Measurements from ENCODE around the gene GLI3.
"Not testable (repeated sequence)": the region's sequence is repeated elsewhere in the genome, so short reads cannot be mapped to it uniquely, and the experiment has no call there.

The GLI3 gene

GRCh38 chr7:42217548-42217947 is 19.5 kb downstream of the GLI3 start:
- no peaks in the 10 kb centered on the region for H3K4me1 Mint-ChIP-seq
- no peak overlapping the region for H3K4me3 Mint-ChIP-seq
- ATAC-seq (replicated peaks; ENCODE audit: extremely low read depth, poor library complexity, severe bottlenecking) = no peak
- no peaks in the 10 kb centered on the region for H3K27me3 Mint-ChIP-seq
- no peaks in the 10 kb centered on the region for H3K9me3 Mint-ChIP-seq
- no peak for DNase-seq (ENCODE audit: low spot score in 2 of 2)
- H3K36me3 Mint-ChIP-seq (ENCODE audit: insufficient read depth) = peaks cover 2% of the 10 kb centered on the region
- no peak overlapping the region for H3K27ac Mint-ChIP-seq (ENCODE audit: low read depth)

GRCh38 chr7:42217053-42217452 is 20.0 kb downstream of the GLI3 start:
- H3K27me3 Mint-ChIP-seq = no peaks in the 10 kb centered on the region
- no peak overlapping the region for H3K27ac Mint-ChIP-seq (ENCODE audit: low read depth)
- no peak for ATAC-seq (replicated peaks; ENCODE audit: extremely low read depth, poor library complexity, severe bottlenecking)
- peaks cover 2% of the 10 kb centered on the region for H3K36me3 Mint-ChIP-seq (ENCODE audit: insufficient read depth)
- no peaks in the 10 kb centered on the region for H3K4me1 Mint-ChIP-seq
- no peaks in the 10 kb centered on the region for H3K9me3 Mint-ChIP-seq
- no peak overlapping the region for H3K4me3 Mint-ChIP-seq
- DNase-seq (ENCODE audit: low spot score in 2 of 2) = no peak

- Mint-ChIP-seq H3K4me3 (no peak overlapping the region), H3K27me3 (no peaks in the 10 kb centered on the region), H3K36me3 (ENCODE audit: insufficient read depth) (no peaks in the 10 kb centered on the region), H3K4me1 (no peaks in the 10 kb centered on the region), H3K27ac (ENCODE audit: low read depth) (no peak overlapping the region), H3K9me3 (no peaks in the 10 kb centered on the region)
- ATAC-seq (replicated peaks; ENCODE audit: extremely low read depth, poor library complexity, severe bottlenecking) (no peak), DNase-seq (ENCODE audit: low spot score in 2 of 2) (no peak)
Observed at GRCh38 chr7:42214060-42214679, 22.8 kb downstream of the GLI3 start.

- no peak for DNase-seq (ENCODE audit: low spot score in 2 of 2)
- ATAC-seq (replicated peaks; ENCODE audit: extremely low read depth, poor library complexity, severe bottlenecking) = no peak
- H3K27me3 Mint-ChIP-seq = no peaks in the 10 kb centered on the region
- no peak overlapping the region for H3K4me3 Mint-ChIP-seq
- H3K4me1 Mint-ChIP-seq = no peaks in the 10 kb centered on the region
- no peak overlapping the region for H3K27ac Mint-ChIP-seq (ENCODE audit: low read depth)
- H3K9me3 Mint-ChIP-seq = no peaks in the 10 kb centered on the region
- H3K36me3 Mint-ChIP-seq (ENCODE audit: insufficient read depth) = no peaks in the 10 kb centered on the region
Observed at GRCh38 chr7:42213093-42213492, 23.9 kb downstream of the GLI3 start.

GRCh38 chr7:42212541-42213090 is 24.4 kb downstream of the GLI3 start:
- Mint-ChIP-seq H3K4me1 (no peaks in the 10 kb centered on the region), H3K4me3 (no peak overlapping the region), H3K27me3 (no peaks in the 10 kb centered on the region), H3K27ac (ENCODE audit: low read depth) (no peak overlapping the region), H3K36me3 (ENCODE audit: insufficient read depth) (no peaks in the 10 kb centered on the region), H3K9me3 (no peaks in the 10 kb centered on the region)
- DNase-seq (ENCODE audit: low spot score in 2 of 2) (no peak), ATAC-seq (replicated peaks; ENCODE audit: extremely low read depth, poor library complexity, severe bottlenecking) (no peak)

- no peak overlapping the region for H3K27ac Mint-ChIP-seq (ENCODE audit: low read depth)
- H3K4me3 Mint-ChIP-seq = no peak overlapping the region
Observed at GRCh38 chr7:42211938-42212337, 25.1 kb downstream of the GLI3 start.

GRCh38 chr7:42210779-42211178 is 26.2 kb downstream of the GLI3 start:
- DNase-seq (ENCODE audit: low spot score in 2 of 2) = no peak
- Mint-ChIP-seq H3K9me3 (no peaks in the 10 kb centered on the region), H3K4me3 (no peak overlapping the region), H3K4me1 (no peaks in the 10 kb centered on the region), H3K36me3 (ENCODE audit: insufficient read depth) (no peaks in the 10 kb centered on the region), H3K27me3 (no peaks in the 10 kb centered on the region), H3K27ac (ENCODE audit: low read depth) (no peak overlapping the region)
- no peak for ATAC-seq (replicated peaks; ENCODE audit: extremely low read depth, poor library complexity, severe bottlenecking)

More at GRCh38 chr7:42211938-42212337, 25.1 kb downstream of the GLI3 start:
- Mint-ChIP-seq H3K9me3 (no peaks in the 10 kb centered on the region), H3K27me3 (no peaks in the 10 kb centered on the region), H3K36me3 (ENCODE audit: insufficient read depth) (no peaks in the 10 kb centered on the region), H3K4me1 (no peaks in the 10 kb centered on the region)
- no peak for DNase-seq (ENCODE audit: low spot score in 2 of 2)
- no peak for ATAC-seq (replicated peaks; ENCODE audit: extremely low read depth, poor library complexity, severe bottlenecking)

- Mint-ChIP-seq H3K36me3 (ENCODE audit: insufficient read depth) (no peaks in the 10 kb centered on the region), H3K4me3 (no peak overlapping the region), H3K9me3 (no peaks in the 10 kb centered on the region), H3K27me3 (no peaks in the 10 kb centered on the region), H3K4me1 (no peaks in the 10 kb centered on the region), H3K27ac (ENCODE audit: low read depth) (no peak overlapping the region)
- ATAC-seq (replicated peaks; ENCODE audit: extremely low read depth, poor library complexity, severe bottlenecking) (no peak), DNase-seq (ENCODE audit: low spot score in 2 of 2) (no peak)
Observed at GRCh38 chr7:42210333-42210732, 26.7 kb downstream of the GLI3 start.

- not testable (repeated sequence) for H3K27me3 Mint-ChIP-seq; DNase-seq (ENCODE audit: low spot score in 2 of 2); ATAC-seq (replicated peaks; ENCODE audit: extremely low read depth, poor library complexity, severe bottlenecking); H3K36me3 Mint-ChIP-seq (ENCODE audit: insufficient read depth); H3K9me3 Mint-ChIP-seq; H3K4me3 Mint-ChIP-seq; H3K27ac Mint-ChIP-seq (ENCODE audit: low read depth); H3K4me1 Mint-ChIP-seq
Observed at GRCh38 chr7:42209085-42209484, 27.9 kb downstream of the GLI3 start.

GRCh38 chr7:42208572-42208971 is 28.4 kb downstream of the GLI3 start:
- Mint-ChIP-seq H3K36me3 (ENCODE audit: insufficient read depth) (no peaks in the 10 kb centered on the region), H3K27me3 (no peaks in the 10 kb centered on the region), H3K4me3 (no peak overlapping the region), H3K4me1 (no peaks in the 10 kb centered on the region), H3K9me3 (peaks cover 6% of the 10 kb centered on the region), H3K27ac (ENCODE audit: low read depth) (no peak overlapping the region)
- no peak for DNase-seq (ENCODE audit: low spot score in 2 of 2)
- ATAC-seq (replicated peaks; ENCODE audit: extremely low read depth, poor library complexity, severe bottlenecking) = no peak

GRCh38 chr7:42207420-42207819 is 29.6 kb downstream of the GLI3 start:
- Mint-ChIP-seq H3K4me3 (no peak overlapping the region), H3K4me1 (no peaks in the 10 kb centered on the region), H3K9me3 (peaks cover 11% of the 10 kb centered on the region), H3K27me3 (no peaks in the 10 kb centered on the region), H3K36me3 (ENCODE audit: insufficient read depth) (no peaks in the 10 kb centered on the region), H3K27ac (ENCODE audit: low read depth) (no peak overlapping the region)
- DNase-seq (ENCODE audit: low spot score in 2 of 2) = no peak
- ATAC-seq (replicated peaks; ENCODE audit: extremely low read depth, poor library complexity, severe bottlenecking) = no peak

- H3K27me3 Mint-ChIP-seq = no peaks in the 10 kb centered on the region
- H3K9me3 Mint-ChIP-seq = peaks cover 11% of the 10 kb centered on the region
Observed at GRCh38 chr7:42203336-42203735, 33.7 kb downstream of the GLI3 start.

GRCh38 chr7:42202601-42203000 is 34.4 kb downstream of the GLI3 start:
- ATAC-seq (replicated peaks; ENCODE audit: extremely low read depth, poor library complexity, severe bottlenecking) (no peak), DNase-seq (ENCODE audit: low spot score in 2 of 2) (no peak)
- Mint-ChIP-seq H3K4me1 (no peaks in the 10 kb centered on the region), H3K9me3 (peaks cover 11% of the 10 kb centered on the region), H3K36me3 (ENCODE audit: insufficient read depth) (no peaks in the 10 kb centered on the region), H3K27me3 (no peaks in the 10 kb centered on the region), H3K27ac (ENCODE audit: low read depth) (no peak overlapping the region), H3K4me3 (no peak overlapping the region)

More at GRCh38 chr7:42203336-42203735, 33.7 kb downstream of the GLI3 start:
- no peak overlapping the region for H3K4me3 Mint-ChIP-seq
- no peak overlapping the region for H3K27ac Mint-ChIP-seq (ENCODE audit: low read depth)
- DNase-seq (ENCODE audit: low spot score in 2 of 2) (no peak), ATAC-seq (replicated peaks; ENCODE audit: extremely low read depth, poor library complexity, severe bottlenecking) (no peak)
- no peaks in the 10 kb centered on the region for H3K4me1 Mint-ChIP-seq
- no peaks in the 10 kb centered on the region for H3K36me3 Mint-ChIP-seq (ENCODE audit: insufficient read depth)

All from central memory CD8-positive, alpha-beta T cell (primary cell).